Uterus (tissue), 2 donors: ENCODE measurements around the gene ADGRD2.

Experiments used
- POLR2A ChIP-seq, 2 donors: fragments of 450-650 bp; IDR thresholded peaks; one replicate each; pipeline ENCODE4 v1.6.1; 2016; ENCODE audit warnings: antibody characterized with exemption in 2 of 2, mild to moderate bottlenecking in 1 of 2, moderate library complexity in 1 of 2
- TF ChIP-seq, protein P1 (sequence below), 4 experiments: fragments of 200-600 bp in 2 of 4; fragments of 450-650 bp in 2 of 4; sonication (generic) in 2 of 4; IDR thresholded peaks; one replicate each; pipeline ENCODE4 v1.5.1; 2016 to 2019; ENCODE audit warnings: antibody characterized with exemption in 4 of 4, mild to moderate bottlenecking in 2 of 4, moderate library complexity in 1 of 4

GRCh38 chr9:124477648-124478285 lies 27.5 kb downstream of the ADGRD2 start:
- TF ChIP-seq, protein P1, sequence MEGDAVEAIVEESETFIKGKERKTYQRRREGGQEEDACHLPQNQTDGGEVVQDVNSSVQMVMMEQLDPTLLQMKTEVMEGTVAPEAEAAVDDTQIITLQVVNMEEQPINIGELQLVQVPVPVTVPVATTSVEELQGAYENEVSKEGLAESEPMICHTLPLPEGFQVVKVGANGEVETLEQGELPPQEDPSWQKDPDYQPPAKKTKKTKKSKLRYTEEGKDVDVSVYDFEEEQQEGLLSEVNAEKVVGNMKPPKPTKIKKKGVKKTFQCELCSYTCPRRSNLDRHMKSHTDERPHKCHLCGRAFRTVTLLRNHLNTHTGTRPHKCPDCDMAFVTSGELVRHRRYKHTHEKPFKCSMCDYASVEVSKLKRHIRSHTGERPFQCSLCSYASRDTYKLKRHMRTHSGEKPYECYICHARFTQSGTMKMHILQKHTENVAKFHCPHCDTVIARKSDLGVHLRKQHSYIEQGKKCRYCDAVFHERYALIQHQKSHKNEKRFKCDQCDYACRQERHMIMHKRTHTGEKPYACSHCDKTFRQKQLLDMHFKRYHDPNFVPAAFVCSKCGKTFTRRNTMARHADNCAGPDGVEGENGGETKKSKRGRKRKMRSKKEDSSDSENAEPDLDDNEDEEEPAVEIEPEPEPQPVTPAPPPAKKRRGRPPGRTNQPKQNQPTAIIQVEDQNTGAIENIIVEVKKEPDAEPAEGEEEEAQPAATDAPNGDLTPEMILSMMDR (IDR thresholded peaks at IDR 0.05), result no peak
- no peak for TF ChIP-seq POLR2A (IDR thresholded peaks at IDR 0.05)
